Measurements from ENCODE around the gene CLDN17.

CLDN17 gene

GRCh38 chr21:30166705-30167104 lies at the start of gene CLDN17:
Gene CLDN17, minus strand, starts transcription at chr21:30166805. Its CDS starts 188 bp downstream, at chr21:30166617.
- no peak for DNase-seq

- no peak for DNase-seq
Measured at GRCh38 chr21:30216041-30216723, 49.6 kb upstream of the CLDN17 start, which contains the start of gene CLDN8. Gene CLDN8, minus strand, starts transcription at chr21:30216097. Its CDS starts 172 bp downstream, at chr21:30215925.

- no peak for DNase-seq
Measured at GRCh38 chr21:30211071-30211470, 44.5 kb upstream of the CLDN17 start.

GRCh38 chr21:30209601-30210000 lies 43.0 kb upstream of the CLDN17 start:
- DNase-seq: no peak

GRCh38 chr21:30207252-30207579 lies 40.6 kb upstream of the CLDN17 start:
- no peak for DNase-seq

GRCh38 chr21:30206551-30207251 lies 40.1 kb upstream of the CLDN17 start:
- DNase-seq: no peak

- no peak for DNase-seq
Measured at GRCh38 chr21:30200000-30200399, 33.4 kb upstream of the CLDN17 start.

GRCh38 chr21:30194701-30195299 lies 28.2 kb upstream of the CLDN17 start:
- no peak for DNase-seq

GRCh38 chr21:30193201-30193600 lies 26.6 kb upstream of the CLDN17 start:
- DNase-seq: no peak

- DNase-seq: no peak
Measured at GRCh38 chr21:30190554-30190953, 23.9 kb upstream of the CLDN17 start.

GRCh38 chr21:30189773-30190172 lies 23.2 kb upstream of the CLDN17 start:
- DNase-seq: no peak

- no peak for DNase-seq
Measured at GRCh38 chr21:30186242-30186641, 19.6 kb upstream of the CLDN17 start.

GRCh38 chr21:30168086-30168485 lies 1.5 kb upstream of the CLDN17 start:
- DNase-seq: no peak

GRCh38 chr21:30166171-30166570 lies 434 bp downstream of the CLDN17 start:
- no peak for DNase-seq

- DNase-seq: no peak
Measured at GRCh38 chr21:30164796-30165195, 1.8 kb downstream of the CLDN17 start.

- no peak for DNase-seq
Measured at GRCh38 chr21:30153697-30154340, 12.8 kb downstream of the CLDN17 start.

- DNase-seq: no peak
Measured at GRCh38 chr21:30152792-30153191, 13.8 kb downstream of the CLDN17 start.

GRCh38 chr21:30148906-30149305 lies 17.7 kb downstream of the CLDN17 start:
- DNase-seq: no peak

GRCh38 chr21:30146558-30147282 lies 19.9 kb downstream of the CLDN17 start:
- DNase-seq: no peak

- DNase-seq: no peak
Measured at GRCh38 chr21:30138483-30138882, 28.1 kb downstream of the CLDN17 start.

GRCh38 chr21:30129246-30129645 lies 37.4 kb downstream of the CLDN17 start:
- DNase-seq: no peak

GRCh38 chr21:30126576-30126975 lies 40.0 kb downstream of the CLDN17 start:
- DNase-seq: no peak

GRCh38 chr21:30117631-30118030 lies 49.0 kb downstream of the CLDN17 start:
- no peak for DNase-seq
